DOHH2 (cell line): ENCODE measurements around the gene TNNI2.

ENCODE experiments used
- EZH2phosphoT487 ChIP-seq: fragments of 200-600 bp; sonication (generic); IDR thresholded peaks from 2 replicates; pipeline ENCODE4 v1.6.1; 2017; ENCODE audit warnings: borderline replicate concordance, mild to moderate bottlenecking, antibody characterized with exemption, low read length, moderate library complexity, mixed read lengths
- TF ChIP-seq, protein P1 (sequence below): fragments of 200-600 bp; sonication (generic); IDR thresholded peaks from one replicate; pipeline ENCODE4 v1.5.1; 2014; ENCODE audit warnings: antibody characterized with exemption, mild to moderate bottlenecking, low read depth, low read length; ENCODE audit not compliant: poor library complexity, severe bottlenecking

DNA sequence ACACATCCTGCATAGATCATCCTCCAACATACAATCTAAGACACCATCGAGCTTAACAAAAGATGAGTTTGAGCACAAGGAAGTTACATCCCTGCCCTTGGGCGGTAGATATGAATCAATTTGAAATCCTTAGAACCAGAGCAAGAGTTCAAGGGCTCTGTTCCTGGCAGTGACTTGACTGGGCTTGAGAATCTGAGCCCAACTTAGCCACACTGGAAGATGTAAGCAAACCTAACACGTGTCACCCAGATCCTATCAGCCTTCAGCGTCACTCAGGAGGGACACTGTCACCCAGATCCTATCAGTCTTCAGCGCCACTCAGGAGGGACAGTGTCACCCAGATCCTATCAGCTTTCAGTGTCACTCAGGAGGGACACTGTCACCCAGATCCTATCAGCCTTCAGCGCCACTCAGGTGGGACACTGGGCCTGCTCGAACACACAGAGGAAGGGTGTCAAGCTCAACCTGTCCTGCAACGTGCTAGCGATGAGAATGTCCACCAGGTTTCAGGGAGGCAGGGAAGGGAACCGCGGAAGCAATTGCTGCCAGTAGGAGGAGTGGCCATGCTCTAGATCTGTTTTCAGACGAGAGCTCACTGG, 42.3 kb upstream of the TNNI2 start:
- TF ChIP-seq, protein P1, sequence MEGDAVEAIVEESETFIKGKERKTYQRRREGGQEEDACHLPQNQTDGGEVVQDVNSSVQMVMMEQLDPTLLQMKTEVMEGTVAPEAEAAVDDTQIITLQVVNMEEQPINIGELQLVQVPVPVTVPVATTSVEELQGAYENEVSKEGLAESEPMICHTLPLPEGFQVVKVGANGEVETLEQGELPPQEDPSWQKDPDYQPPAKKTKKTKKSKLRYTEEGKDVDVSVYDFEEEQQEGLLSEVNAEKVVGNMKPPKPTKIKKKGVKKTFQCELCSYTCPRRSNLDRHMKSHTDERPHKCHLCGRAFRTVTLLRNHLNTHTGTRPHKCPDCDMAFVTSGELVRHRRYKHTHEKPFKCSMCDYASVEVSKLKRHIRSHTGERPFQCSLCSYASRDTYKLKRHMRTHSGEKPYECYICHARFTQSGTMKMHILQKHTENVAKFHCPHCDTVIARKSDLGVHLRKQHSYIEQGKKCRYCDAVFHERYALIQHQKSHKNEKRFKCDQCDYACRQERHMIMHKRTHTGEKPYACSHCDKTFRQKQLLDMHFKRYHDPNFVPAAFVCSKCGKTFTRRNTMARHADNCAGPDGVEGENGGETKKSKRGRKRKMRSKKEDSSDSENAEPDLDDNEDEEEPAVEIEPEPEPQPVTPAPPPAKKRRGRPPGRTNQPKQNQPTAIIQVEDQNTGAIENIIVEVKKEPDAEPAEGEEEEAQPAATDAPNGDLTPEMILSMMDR = no peak
- TF ChIP-seq EZH2phosphoT487 = no peak
